Prostate gland (tissue), 2 donors: Measurements from ENCODE around the gene MPP4.

Experiments used
- POLR2A ChIP-seq: fragments of 450-650 bp; IDR thresholded peaks from one replicate; pipeline ENCODE4 v1.6.1; 2016; ENCODE audit warnings: antibody characterized with exemption, mild to moderate bottlenecking
- POLR2AphosphoS5 ChIP-seq: sonication (generic); formaldehyde crosslinking; IDR thresholded peaks from one replicate; pipeline ENCODE4 v1.6.1; 2017; ENCODE audit warnings: antibody characterized with exemption
- TF ChIP-seq, protein P1 (sequence below), 4 experiments: fragments of 200-600 bp in 2 of 4; fragments of 450-650 bp in 2 of 4; sonication (generic) in 2 of 4; IDR thresholded peaks; 1 replicate in 3 of 4; 2 replicates in 1 of 4; pipeline ENCODE4 v1.5.1; 2016 to 2019; ENCODE audit warnings: antibody characterized with exemption in 4 of 4, mild to moderate bottlenecking in 2 of 4, moderate library complexity in 2 of 4

DNA sequence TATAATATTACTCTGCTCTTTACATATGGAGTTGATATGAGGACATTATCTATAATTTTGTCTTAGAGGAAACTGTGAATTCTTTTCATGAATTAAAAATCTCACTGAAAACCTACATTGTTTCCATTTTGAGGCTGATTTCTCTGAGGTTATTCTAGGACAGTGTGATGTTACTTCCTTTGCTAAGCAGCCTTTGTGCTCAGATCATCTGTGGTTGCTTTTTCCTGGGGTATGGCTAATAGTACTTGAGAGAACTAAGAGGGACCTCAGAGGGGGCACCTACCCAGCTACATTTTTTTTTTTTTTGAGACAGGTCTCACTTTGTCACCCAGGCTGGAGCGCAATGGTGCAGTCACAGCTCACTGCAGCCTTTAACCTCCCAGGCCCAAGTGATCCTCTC is 8.7 kb upstream of the MPP4 start:
- no peak for TF ChIP-seq POLR2AphosphoS5
- TF ChIP-seq, protein P1, sequence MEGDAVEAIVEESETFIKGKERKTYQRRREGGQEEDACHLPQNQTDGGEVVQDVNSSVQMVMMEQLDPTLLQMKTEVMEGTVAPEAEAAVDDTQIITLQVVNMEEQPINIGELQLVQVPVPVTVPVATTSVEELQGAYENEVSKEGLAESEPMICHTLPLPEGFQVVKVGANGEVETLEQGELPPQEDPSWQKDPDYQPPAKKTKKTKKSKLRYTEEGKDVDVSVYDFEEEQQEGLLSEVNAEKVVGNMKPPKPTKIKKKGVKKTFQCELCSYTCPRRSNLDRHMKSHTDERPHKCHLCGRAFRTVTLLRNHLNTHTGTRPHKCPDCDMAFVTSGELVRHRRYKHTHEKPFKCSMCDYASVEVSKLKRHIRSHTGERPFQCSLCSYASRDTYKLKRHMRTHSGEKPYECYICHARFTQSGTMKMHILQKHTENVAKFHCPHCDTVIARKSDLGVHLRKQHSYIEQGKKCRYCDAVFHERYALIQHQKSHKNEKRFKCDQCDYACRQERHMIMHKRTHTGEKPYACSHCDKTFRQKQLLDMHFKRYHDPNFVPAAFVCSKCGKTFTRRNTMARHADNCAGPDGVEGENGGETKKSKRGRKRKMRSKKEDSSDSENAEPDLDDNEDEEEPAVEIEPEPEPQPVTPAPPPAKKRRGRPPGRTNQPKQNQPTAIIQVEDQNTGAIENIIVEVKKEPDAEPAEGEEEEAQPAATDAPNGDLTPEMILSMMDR (IDR thresholded peaks at IDR 0.05): no peak
- no peak for TF ChIP-seq POLR2A
